GM23248 (cell line): ENCODE measurements around the gene IL1R1.

Experiments
- EZH2 ChIP-seq: fragments of 200-600 bp; sonication (generic); IDR thresholded peaks from 2 replicates; pipeline ENCODE4 v1.6.1; 2018; ENCODE audit warnings: antibody characterized with exemption, mild to moderate bottlenecking; ENCODE audit not compliant: insufficient read depth, poor library complexity, severe bottlenecking
- EZH2phosphoT487 ChIP-seq: fragments of 200-600 bp; sonication (generic); IDR thresholded peaks from 2 replicates; pipeline ENCODE4 v1.6.1; 2018; ENCODE audit warnings: antibody characterized with exemption, moderate library complexity, mild to moderate bottlenecking, low read depth; ENCODE audit not compliant: insufficient read depth

DNA sequence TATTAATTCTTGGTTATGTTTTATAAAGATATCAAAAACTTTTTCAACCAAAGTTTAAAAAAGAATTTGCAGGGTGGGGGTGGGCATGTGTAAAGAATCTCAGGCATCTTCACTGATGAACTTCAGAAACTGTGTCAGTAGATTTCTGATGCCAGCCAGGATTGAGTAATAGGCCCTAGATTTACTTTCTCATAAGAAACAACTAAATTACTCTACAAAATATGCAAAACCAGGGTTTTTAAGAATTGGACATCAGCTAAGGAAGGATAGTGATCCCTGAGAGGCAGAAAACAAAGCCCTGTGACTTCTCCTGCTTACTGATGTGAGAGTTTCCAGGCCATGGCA is 11.9 kb upstream of the IL1R1 start:
- TF ChIP-seq EZH2 (no peak), EZH2phosphoT487 (no peak)
